Esophagus muscularis mucosa (tissue), 4 donors: ENCODE measurements around the gene COBL.

Experiments
- EP300 ChIP-seq: sonication (generic); formaldehyde crosslinking; IDR thresholded peaks from one replicate; pipeline ENCODE4 v1.6.1; 2017; ENCODE audit warnings: antibody characterized with exemption
- POLR2A ChIP-seq: fragments of 450-650 bp; IDR thresholded peaks from one replicate; pipeline ENCODE4 v1.6.1; 2017; ENCODE audit warnings: antibody characterized with exemption, moderate library complexity, mild to moderate bottlenecking, low read depth
- POLR2AphosphoS5 ChIP-seq, 2 donors: sonication (generic); formaldehyde crosslinking; IDR thresholded peaks; one replicate each; pipeline ENCODE4 v1.6.1; 2017; ENCODE audit warnings: antibody characterized with exemption in 2 of 2
- TF ChIP-seq, protein P1 (sequence below), 3 experiments: fragments of 200-600 bp in 2 of 3; fragments of 450-650 bp in 1 of 3; sonication (generic) in 2 of 3; IDR thresholded peaks; one replicate each; pipeline ENCODE4 v1.5.1; 2017 to 2019; ENCODE audit warnings: antibody characterized with exemption in 3 of 3, mild to moderate bottlenecking in 2 of 3, moderate library complexity in 1 of 3

DNA sequence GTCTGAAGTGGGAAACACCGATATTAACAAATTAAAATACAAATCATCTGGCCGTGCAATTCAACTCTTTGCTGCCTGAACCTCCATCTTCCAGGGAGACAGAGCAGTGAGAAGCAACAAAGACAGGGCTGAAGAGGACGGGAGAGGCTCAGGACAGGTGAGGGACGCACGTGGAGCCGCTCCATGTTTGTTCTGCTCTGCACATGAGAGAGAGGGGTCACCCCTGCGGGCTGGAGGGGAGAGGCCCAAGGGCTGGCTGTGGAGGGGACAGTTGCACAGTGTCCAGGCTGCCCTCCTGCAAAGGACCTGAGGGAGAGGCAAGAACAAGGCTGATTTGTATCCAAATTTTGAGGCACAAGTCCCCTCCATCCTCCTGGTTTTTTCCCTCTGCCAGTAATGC, 41.7 kb downstream of the COBL start:
- TF ChIP-seq, protein P1, sequence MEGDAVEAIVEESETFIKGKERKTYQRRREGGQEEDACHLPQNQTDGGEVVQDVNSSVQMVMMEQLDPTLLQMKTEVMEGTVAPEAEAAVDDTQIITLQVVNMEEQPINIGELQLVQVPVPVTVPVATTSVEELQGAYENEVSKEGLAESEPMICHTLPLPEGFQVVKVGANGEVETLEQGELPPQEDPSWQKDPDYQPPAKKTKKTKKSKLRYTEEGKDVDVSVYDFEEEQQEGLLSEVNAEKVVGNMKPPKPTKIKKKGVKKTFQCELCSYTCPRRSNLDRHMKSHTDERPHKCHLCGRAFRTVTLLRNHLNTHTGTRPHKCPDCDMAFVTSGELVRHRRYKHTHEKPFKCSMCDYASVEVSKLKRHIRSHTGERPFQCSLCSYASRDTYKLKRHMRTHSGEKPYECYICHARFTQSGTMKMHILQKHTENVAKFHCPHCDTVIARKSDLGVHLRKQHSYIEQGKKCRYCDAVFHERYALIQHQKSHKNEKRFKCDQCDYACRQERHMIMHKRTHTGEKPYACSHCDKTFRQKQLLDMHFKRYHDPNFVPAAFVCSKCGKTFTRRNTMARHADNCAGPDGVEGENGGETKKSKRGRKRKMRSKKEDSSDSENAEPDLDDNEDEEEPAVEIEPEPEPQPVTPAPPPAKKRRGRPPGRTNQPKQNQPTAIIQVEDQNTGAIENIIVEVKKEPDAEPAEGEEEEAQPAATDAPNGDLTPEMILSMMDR (IDR thresholded peaks at IDR 0.05) = no peak
- TF ChIP-seq POLR2AphosphoS5 (IDR thresholded peaks at IDR 0.05) (no peak), POLR2A (no peak), EP300 (no peak)
